LoVo (cell line): ENCODE data around the gene RAMP3.
"Not testable (repeated sequence)": the region's sequence is repeated elsewhere in the genome, so short reads cannot be mapped to it uniquely, and the experiment has no call there.

Experiments
- DNase-seq: peaks from one replicate; pipeline ENCODE4 v3.0.0-alpha.2; 2016; ENCODE audit warnings: low spot score

RAMP3 gene

DNA sequence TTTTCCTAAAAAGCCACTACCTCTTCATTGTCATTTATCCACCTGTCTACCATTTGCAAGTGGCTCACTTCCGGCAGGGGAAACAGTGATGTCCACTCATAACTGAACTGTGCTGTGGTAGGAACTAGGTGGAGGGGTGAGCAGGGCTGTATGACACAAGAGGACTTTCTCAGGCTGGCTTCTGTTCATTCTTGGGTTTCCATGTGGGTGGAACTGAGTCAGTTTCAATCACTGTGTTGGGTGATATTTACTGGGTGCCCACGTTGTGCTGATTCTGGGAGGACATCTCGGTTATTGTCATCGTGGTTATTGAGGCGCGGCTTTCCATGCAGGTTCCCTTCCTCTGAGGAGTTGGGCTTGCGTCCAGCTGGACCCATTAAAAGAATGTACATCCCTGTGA is 38.8 kb downstream of the RAMP3 start:
- DNase-seq, result no peak

DNA sequence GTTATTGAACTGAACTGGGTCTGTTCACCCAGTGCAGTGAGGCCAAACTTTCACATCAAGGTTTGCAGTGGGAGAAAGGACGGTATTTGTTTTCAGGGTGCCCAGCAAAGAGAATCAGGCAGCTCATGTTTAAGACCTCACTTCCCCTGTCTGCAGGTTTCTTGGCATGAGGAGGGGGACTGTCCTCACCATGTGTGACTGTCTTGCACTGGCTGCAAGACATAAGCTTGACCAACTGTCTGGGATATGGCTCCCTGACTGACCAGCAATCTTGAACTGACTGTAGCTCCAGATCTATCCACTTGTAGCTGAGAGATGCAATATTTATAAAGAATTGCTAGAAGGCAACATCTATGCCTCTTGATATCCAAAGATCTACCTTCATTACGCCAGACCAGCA is 39.9 kb downstream of the RAMP3 start:
- no peak for DNase-seq

DNA sequence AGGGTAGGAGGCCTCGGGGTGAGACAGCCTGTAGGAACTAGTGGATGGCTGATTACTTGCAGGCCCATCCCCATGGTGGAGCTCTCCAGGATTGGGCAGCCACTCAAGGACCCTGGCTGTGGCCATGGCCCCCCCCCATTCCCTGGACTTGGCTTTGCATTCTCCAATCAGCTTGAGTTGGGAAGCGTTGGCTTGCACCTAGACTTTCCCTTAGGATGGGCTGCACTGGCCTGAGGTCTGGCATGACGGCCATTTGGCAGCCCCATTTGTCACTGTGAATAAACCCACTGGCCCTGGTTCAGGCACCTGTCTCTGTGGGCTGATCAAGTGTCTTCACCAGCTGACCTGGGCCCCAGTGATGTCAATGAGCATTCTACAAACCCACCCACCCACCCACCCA is 41.4 kb downstream of the RAMP3 start:
- DNase-seq, result no peak

DNA sequence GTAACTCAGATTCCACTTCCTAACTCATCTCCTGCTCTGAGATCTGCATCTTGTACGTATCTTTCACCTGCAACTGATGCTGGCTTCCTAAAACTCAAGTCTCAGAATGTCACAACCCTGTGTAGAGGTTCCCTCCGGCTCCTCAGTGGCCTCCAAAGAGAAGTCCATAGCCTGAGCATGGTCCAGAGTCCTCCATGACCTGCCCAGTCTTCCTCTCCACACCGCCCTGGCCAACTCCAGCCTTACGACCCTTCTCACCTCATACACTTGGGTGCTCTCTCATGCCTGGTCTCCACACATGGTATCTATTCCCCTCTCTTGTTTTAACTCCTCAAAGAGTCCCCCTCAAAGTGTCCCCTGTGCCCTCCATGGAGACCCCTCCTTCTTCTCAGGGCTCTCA is 41.9 kb downstream of the RAMP3 start:
- DNase-seq, result no peak

- DNase-seq, result no peak
Measured at GRCh38 chr7:45202625-45203024, 45.0 kb downstream of the RAMP3 start.

GRCh38 chr7:45203036-45203435 is 45.4 kb downstream of the RAMP3 start:
- no peak for DNase-seq

DNA sequence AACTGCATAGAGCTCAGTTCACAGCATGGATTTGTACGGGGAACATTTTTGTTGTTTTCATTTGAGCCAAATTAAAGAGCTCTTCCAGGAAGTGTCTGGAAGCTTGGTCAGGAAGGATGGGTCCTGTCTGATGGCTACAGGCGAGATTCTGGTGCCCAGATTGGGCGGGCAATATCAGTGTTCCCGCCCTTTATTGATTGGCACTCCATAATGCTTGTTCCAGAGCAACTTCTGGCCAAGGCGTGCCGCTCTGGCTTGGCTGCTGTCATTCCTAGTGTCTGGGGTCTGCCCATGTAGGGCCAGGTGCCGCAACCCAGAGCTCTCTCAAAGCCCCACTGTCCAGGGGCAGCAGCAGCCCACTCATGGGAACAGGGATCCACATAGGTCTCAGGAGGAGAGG is 45.9 kb downstream of the RAMP3 start:
- DNase-seq, result no peak

DNA sequence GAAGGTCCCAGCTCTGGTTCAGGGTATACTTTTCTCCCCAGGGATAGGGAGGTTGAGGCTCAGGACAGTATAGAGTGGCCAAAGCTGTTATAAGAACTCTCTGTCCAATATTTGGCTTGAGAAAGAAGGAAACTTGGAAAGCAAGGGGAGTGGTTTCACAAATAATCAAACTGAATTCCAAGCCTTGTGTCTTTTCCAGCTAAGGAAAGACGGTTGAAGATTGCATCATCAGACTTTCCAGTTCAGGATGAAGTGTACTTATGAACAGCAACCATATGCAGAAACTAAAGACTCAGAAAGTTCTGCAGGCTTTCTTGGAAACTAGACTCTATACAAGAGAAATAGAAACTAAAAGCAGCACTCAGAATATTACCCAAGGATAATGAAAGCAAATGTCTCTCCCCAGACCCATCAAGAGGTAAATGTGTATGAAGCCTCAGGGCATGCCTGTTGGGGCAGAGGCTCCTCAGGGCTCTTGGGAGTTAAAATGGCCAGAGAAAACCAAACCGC is 46.4 kb downstream of the RAMP3 start:
- no peak for DNase-seq

DNA sequence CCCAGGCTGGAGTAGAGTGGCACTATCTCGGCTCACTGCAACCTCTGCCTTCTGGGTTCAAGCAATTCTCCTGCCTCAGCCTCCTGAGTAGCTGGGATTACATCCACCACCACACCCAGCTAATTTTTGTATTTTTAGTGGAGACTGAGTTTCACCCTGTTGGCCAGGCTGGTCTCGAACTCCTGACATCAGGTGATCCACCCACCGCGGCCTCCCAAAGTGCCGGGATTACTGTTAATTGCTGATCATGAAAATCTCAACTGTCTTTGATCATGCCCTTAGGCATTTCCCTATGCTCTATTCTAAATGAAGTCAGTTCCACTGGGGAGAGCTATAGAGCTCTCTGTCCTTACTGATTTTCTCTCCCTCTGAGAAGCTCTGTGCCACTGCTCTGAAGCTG is 48.7 kb downstream of the RAMP3 start:
- not testable (repeated sequence) for DNase-seq

GRCh38 chr7:45209909-45210308 is 52.3 kb downstream of the RAMP3 start:
- DNase-seq, result not testable (repeated sequence)

DNA sequence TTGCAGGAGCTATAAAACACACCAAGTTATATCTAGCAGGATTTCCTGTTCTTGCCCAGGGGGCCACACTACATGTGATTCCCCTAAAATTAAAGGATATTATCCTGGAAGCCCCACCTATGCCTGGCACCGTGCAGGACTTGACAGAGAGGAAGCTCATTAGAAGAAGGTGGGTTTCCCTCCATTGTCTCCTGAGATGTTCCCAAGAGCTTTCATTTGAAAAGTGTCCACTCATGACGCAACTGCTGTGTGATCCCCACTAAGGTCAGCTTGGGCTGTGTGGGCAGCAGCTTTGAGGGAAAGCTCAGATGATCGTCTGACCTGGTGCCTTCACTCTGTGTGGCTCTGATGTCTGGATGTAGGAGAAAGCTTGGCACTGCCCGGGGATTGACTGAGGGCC is 53.5 kb downstream of the RAMP3 start:
- no peak for DNase-seq

DNA sequence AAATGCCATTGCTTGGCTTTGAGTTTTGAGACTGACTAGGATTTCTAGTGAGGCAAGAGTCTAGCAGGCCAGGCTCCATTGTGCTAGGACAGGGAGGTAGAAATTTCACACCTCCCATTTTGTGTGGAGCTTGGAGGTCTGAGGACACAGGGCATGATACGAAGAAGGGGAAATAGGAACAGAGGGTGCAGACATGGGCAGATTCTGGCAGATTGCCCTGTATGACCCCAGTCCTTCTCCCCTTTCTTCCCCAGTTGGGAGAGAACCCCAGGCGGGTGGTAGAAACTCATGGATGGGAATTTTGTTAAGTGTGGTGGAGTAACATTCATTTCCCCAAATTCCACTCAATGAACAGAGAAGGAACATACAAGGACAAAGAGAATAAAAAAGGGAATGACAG is 54.4 kb downstream of the RAMP3 start:
- DNase-seq, result no peak

- DNase-seq, result no peak
Measured at GRCh38 chr7:45212606-45213005, 55.0 kb downstream of the RAMP3 start.

DNA sequence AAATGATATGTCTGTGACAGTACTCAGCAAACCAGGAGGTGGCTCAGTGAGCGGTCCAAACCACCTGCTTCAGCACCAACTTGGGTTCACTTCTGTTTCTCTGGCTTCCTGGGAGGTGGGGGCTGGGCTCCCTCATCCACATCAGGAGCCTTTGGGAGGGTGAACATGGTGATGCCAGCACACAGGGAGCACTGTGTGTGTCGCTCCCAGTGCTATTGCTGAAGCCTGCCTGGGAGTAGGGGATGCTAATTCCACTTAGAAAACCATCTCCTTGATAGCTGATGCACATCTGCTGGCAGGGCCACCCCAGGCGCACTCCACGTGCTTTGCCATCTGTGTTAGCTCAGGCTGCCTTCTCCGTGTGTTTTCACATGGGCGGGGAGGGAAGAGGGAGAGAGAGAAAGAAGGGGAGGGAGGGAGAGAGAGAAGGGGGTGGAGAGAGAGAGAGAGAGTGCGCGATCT is 58.0 kb downstream of the RAMP3 start:
- no peak for DNase-seq

GRCh38 chr7:45216181-45216580 is 58.6 kb downstream of the RAMP3 start:
- no peak for DNase-seq

DNA sequence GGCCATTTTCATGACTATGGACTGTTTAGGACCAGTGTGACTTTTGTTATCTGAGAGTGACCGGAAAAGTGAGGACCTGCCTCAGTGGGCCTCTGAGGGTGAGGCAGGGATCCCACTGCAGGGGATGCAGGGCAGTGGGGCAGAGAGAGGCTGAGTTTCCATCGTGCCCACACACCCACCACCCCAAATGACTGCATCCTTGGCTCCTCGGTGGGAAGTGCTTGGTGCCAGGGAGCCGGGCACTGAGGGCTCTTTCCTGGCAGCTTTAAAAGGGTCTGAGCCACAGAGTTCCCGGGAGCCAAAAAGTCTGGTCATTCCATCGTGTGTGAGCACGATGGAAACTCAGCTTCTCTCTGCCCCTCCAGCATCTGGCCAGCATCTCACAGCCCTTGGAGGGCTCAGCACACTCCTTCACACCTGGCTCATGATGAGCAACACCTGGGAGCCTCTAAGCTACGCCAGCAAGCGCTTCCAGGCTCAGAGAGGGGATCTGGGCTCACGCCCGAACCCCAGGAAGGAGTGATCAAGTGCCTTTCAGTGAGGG is 59.1 kb downstream of the RAMP3 start:
- no peak for DNase-seq

GRCh38 chr7:45217358-45217757 is 59.8 kb downstream of the RAMP3 start:
- DNase-seq, result no peak

GRCh38 chr7:45219130-45219529 is 61.5 kb downstream of the RAMP3 start:
- DNase-seq, result no peak

GRCh38 chr7:45219801-45220435 is 62.3 kb downstream of the RAMP3 start:
- DNase-seq, result no peak

DNA sequence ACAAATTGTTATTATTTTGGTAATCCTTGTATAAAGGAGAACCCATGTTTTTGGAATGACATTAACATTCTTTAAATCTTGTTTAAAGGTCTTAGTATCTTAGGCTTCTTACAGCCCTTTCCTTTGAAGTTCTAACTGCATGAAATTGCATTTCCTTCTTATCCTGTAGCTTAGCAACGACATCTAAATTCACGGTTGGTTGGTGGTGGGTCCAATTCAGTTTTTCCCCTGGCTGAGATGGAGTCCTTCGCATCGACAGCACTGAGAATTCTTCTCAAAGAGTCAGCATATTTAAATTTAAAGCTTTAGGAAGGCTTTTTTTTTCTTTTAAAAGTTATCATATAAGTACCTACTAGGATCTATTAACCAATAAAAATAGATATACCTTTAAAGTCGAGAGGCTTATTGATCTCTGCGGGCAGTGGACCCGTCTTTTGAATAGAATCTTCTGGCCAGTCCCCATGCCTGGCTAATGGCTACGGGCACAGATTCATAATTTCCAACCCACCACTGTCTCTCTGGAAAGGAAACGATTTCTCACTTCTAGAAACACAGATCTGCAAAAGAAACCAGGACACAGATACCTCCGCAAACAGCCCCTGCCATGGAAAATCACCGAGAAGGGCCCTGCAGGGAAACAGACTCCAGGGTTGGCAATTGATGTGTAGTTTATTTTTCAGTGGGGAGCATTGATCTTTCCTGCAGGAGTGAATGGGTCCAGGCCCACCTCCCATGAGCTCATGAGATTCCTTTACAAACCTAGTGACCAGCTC is 63.4 kb downstream of the RAMP3 start:
- DNase-seq, result no peak

- DNase-seq, result no peak
Measured at GRCh38 chr7:45221896-45222604, 64.5 kb downstream of the RAMP3 start.

DNA sequence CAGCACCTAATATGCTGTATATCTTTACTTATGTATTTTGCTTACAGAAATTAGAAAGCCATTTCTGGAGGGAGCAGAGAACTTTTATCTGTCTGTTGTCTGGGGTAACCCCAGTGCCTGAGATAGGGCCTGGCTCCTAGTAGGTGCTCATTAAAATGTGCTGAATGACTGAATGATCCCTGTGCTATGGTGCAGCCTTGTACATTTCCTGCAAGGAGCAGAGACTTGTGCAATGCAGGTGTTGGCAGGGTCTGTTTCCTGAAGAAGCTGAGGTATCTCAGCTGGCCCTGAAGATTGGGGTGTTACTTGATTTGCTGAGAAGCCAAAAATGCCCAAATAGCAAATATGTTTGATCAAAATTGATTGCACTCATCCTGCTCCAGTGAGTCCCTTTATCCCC is 65.5 kb downstream of the RAMP3 start:
- DNase-seq, result no peak
